ENCODE results near the gene SLC35G2.

Gene SLC35G2

GRCh38 chr3:136838641-136839555, 20.0 kb downstream of the SLC35G2 start:
- TF ChIP-seq CTCF (IDR thresholded peaks at IDR 0.05): no peak
- no peaks in the 10 kb centered on the region for H3K9me3 ChIP-seq (ENCODE audit: control insufficient read depth, low read length)
- no peak overlapping the region for H3K27ac ChIP-seq
- no peaks in the 10 kb centered on the region for H3K36me3 ChIP-seq (ENCODE audit: control insufficient read depth, insufficient read depth, low read length)
- H2AFZ ChIP-seq: no peak overlapping the region
- H3K4me1 ChIP-seq: peaks cover 13% of the 10 kb centered on the region
- H3K4me2 ChIP-seq (ENCODE audit: low read length): no peak overlapping the region
- no peak overlapping the region for H3K9ac ChIP-seq
- no peak overlapping the region for H3K4me3 ChIP-seq (ENCODE audit: low read depth, low read length)
- peaks cover 22% of the 10 kb centered on the region for H3K79me2 ChIP-seq
- no peaks in the 10 kb centered on the region for H3K27me3 ChIP-seq (ENCODE audit: control insufficient read depth, insufficient read depth, low read length)

GRCh38 chr3:136839556-136839931, 20.6 kb downstream of the SLC35G2 start:
- H3K36me3 ChIP-seq (ENCODE audit: control insufficient read depth, insufficient read depth, low read length): no peaks in the 10 kb centered on the region
- no peak overlapping the region for H3K9ac ChIP-seq
- TF ChIP-seq CTCF (IDR thresholded peaks at IDR 0.05): no peak
- H3K9me3 ChIP-seq (ENCODE audit: control insufficient read depth, low read length): no peaks in the 10 kb centered on the region
- no peak overlapping the region for H2AFZ ChIP-seq
- H3K79me2 ChIP-seq: peaks cover 22% of the 10 kb centered on the region
- no peak overlapping the region for H3K4me2 ChIP-seq (ENCODE audit: low read length)
- H3K27ac ChIP-seq: no peak overlapping the region
- H3K4me3 ChIP-seq (ENCODE audit: low read depth, low read length): no peak overlapping the region
- peaks cover 13% of the 10 kb centered on the region for H3K4me1 ChIP-seq
- no peaks in the 10 kb centered on the region for H3K27me3 ChIP-seq (ENCODE audit: control insufficient read depth, insufficient read depth, low read length)

GRCh38 chr3:136840252-136840651, 21.3 kb downstream of the SLC35G2 start:
- Histone ChIP-seq H3K79me2 (peaks cover 22% of the 10 kb centered on the region), H3K9ac (no peak overlapping the region), H3K4me1 (peaks cover 12% of the 10 kb centered on the region), H2AFZ (no peak overlapping the region), H3K36me3 (ENCODE audit: control insufficient read depth, insufficient read depth, low read length) (no peaks in the 10 kb centered on the region), H3K9me3 (ENCODE audit: control insufficient read depth, low read length) (no peaks in the 10 kb centered on the region), H3K27ac (no peak overlapping the region), H3K4me2 (ENCODE audit: low read length) (no peak overlapping the region), H3K4me3 (ENCODE audit: low read depth, low read length) (no peak overlapping the region), H3K27me3 (ENCODE audit: control insufficient read depth, insufficient read depth, low read length) (no peaks in the 10 kb centered on the region)
- TF ChIP-seq CTCF (IDR thresholded peaks at IDR 0.05): no peak

GRCh38 chr3:136842294-136842693, 23.4 kb downstream of the SLC35G2 start:
- no peak for TF ChIP-seq CTCF (IDR thresholded peaks at IDR 0.05)

GRCh38 chr3:136844724-136845123, 25.8 kb downstream of the SLC35G2 start:
- TF ChIP-seq CTCF (IDR thresholded peaks at IDR 0.05): no peak
- Histone ChIP-seq H3K4me2 (ENCODE audit: low read length) (no peak overlapping the region), H3K27ac (no peak overlapping the region), H3K27me3 (ENCODE audit: control insufficient read depth, insufficient read depth, low read length) (no peaks in the 10 kb centered on the region), H3K36me3 (ENCODE audit: control insufficient read depth, insufficient read depth, low read length) (no peaks in the 10 kb centered on the region), H3K9me3 (ENCODE audit: control insufficient read depth, low read length) (no peaks in the 10 kb centered on the region), H3K4me3 (ENCODE audit: low read depth, low read length) (no peak overlapping the region), H2AFZ (no peak overlapping the region), H3K9ac (no peak overlapping the region), H3K79me2 (peaks cover 31% of the 10 kb centered on the region), H3K4me1 (no peaks in the 10 kb centered on the region)

More at GRCh38 chr3:136842294-136842693, 23.4 kb downstream of the SLC35G2 start:
- Histone ChIP-seq H3K79me2 (peaks cover 24% of the 10 kb centered on the region), H2AFZ (no peak overlapping the region), H3K9ac (no peak overlapping the region), H3K27me3 (ENCODE audit: control insufficient read depth, insufficient read depth, low read length) (no peaks in the 10 kb centered on the region), H3K27ac (no peak overlapping the region), H3K4me1 (no peaks in the 10 kb centered on the region), H3K36me3 (ENCODE audit: control insufficient read depth, insufficient read depth, low read length) (no peaks in the 10 kb centered on the region), H3K4me2 (ENCODE audit: low read length) (no peak overlapping the region), H3K9me3 (ENCODE audit: control insufficient read depth, low read length) (no peaks in the 10 kb centered on the region), H3K4me3 (ENCODE audit: low read depth, low read length) (no peak overlapping the region)
